Sigmoid colon (tissue), 4 donors: ENCODE data around the gene SLC39A2.
"Not testable (repeated sequence)": the region's sequence is repeated elsewhere in the genome, so short reads cannot be mapped to it uniquely, and the experiment has no call there.

Source experiments
- CTCF ChIP-seq, 4 experiments: fragments of 450-650 bp in 3 of 4; fragments of 200-600 bp in 1 of 4; IDR thresholded peaks; one replicate each; pipeline ENCODE4 v1.5.1; 2016 to 2019; ENCODE audit warnings: antibody characterized with exemption in 4 of 4, mild to moderate bottlenecking in 3 of 4, moderate library complexity in 2 of 4
- EP300 ChIP-seq, 4 donors: sonication (generic); formaldehyde crosslinking; IDR thresholded peaks; one replicate each; pipeline ENCODE4 v1.6.1; 2017; ENCODE audit warnings: antibody characterized with exemption in 4 of 4
- POLR2A ChIP-seq, 2 donors: fragments of 450-650 bp; IDR thresholded peaks; one replicate each; pipeline ENCODE4 v1.6.1; 2016; ENCODE audit warnings: antibody characterized with exemption in 2 of 2, mild to moderate bottlenecking in 2 of 2, moderate library complexity in 2 of 2
- POLR2AphosphoS5 ChIP-seq, 4 donors: sonication (generic); formaldehyde crosslinking; IDR thresholded peaks; one replicate each; pipeline ENCODE4 v1.6.1; 2017; ENCODE audit warnings: antibody characterized with exemption in 4 of 4

GRCh38 chr14:20954736-20955537 lies 44.2 kb upstream of the SLC39A2 start, which contains the start of gene RNASE2:
- TF ChIP-seq POLR2AphosphoS5, CTCF, POLR2A, EP300 (IDR thresholded peaks at IDR 0.05): not testable (repeated sequence)
